GM23338 (cell line): ENCODE measurements around the gene TET2. TPM values are rescaled to one million over a fixed set of nuclear protein-coding genes. Genes with fewer than 3 reads are reported as not detected.

Experiments used
- ATAC-seq: fragments of 200-7000 bp; cut with Tn5 transposase; 3 replicates; pipeline ENCODE4 v1.9.1; 2020
- DNase-seq: peaks from one replicate; pipeline ENCODE4 v3.0.0-alpha.2; 2015; ENCODE audit warnings: low spot score
- H2AFZ ChIP-seq: fragments of 200-600 bp; sonication (generic); 2 replicates; pipeline ENCODE4 v1.8.0; 2016; ENCODE audit warnings: antibody characterized with exemption, mild to moderate bottlenecking, moderate library complexity
- H3F3A ChIP-seq: fragments of 200-600 bp; sonication (generic); replicated peaks from 2 replicates; pipeline ENCODE4 v1.8.0; 2017; ENCODE audit warnings: antibody characterized with exemption, mixed run types, low read depth
- H3K27ac ChIP-seq: fragments of 200-600 bp; sonication (generic); 2 replicates; pipeline ENCODE4 v1.6.1; 2016; ENCODE audit warnings: low read depth
- H3K27me3 ChIP-seq: fragments of 200-600 bp; sonication (generic); 2 replicates; pipeline ENCODE4 v1.8.0; 2016; ENCODE audit warnings: mild to moderate bottlenecking, mixed run types, moderate library complexity; ENCODE audit not compliant: insufficient read depth
- H3K36me3 ChIP-seq: fragments of 200-600 bp; sonication (generic); 2 replicates; pipeline ENCODE4 v1.8.0; 2016; ENCODE audit warnings: mild to moderate bottlenecking; ENCODE audit not compliant: insufficient read depth
- H3K4me1 ChIP-seq: fragments of 200-600 bp; sonication (generic); 2 replicates; pipeline ENCODE4 v1.8.0; 2016; ENCODE audit warnings: mild to moderate bottlenecking, moderate library complexity; ENCODE audit not compliant: insufficient read depth
- H3K4me2 ChIP-seq: fragments of 200-600 bp; sonication (generic); 2 replicates; pipeline ENCODE4 v1.7.1; 2017; ENCODE audit warnings: mixed run types
- H3K4me3 ChIP-seq: fragments of 200-600 bp; sonication (generic); 2 replicates; pipeline ENCODE4 v1.6.1; 2016; ENCODE audit warnings: mixed run types
- H3K79me2 ChIP-seq: fragments of 200-600 bp; sonication (generic); replicated peaks from 2 replicates; pipeline ENCODE4 v1.8.0; 2017; ENCODE audit warnings: mild to moderate bottlenecking; ENCODE audit not compliant: insufficient read depth
- H3K9me2 ChIP-seq: fragments of 200-600 bp; sonication (generic); 2 replicates; pipeline ENCODE4 v1.8.0; 2017; ENCODE audit not compliant: insufficient read depth
- H4K20me1 ChIP-seq: fragments of 200-600 bp; sonication (generic); replicated peaks from 2 replicates; pipeline ENCODE4 v1.8.0; 2017; ENCODE audit warnings: mild to moderate bottlenecking; ENCODE audit not compliant: insufficient read depth
- H3K27ac Mint-ChIP-seq: 2 replicates; pipeline ENCODE4 v1.8.0; 2020; ENCODE audit warnings: inconsistent platforms, mild to moderate bottlenecking, moderate library complexity, mixed read lengths
- H3K27me3 Mint-ChIP-seq: 3 replicates; pipeline ENCODE4 v1.8.0; 2022; ENCODE audit warnings: low read depth, mild to moderate bottlenecking, moderate library complexity, mixed read lengths, inconsistent platforms; ENCODE audit not compliant: insufficient read depth, poor library complexity
- H3K36me3 Mint-ChIP-seq: 3 replicates; pipeline ENCODE4 v1.8.0; 2021; ENCODE audit warnings: low read depth, mild to moderate bottlenecking, inconsistent platforms, moderate library complexity, mixed read lengths
- H3K4me1 Mint-ChIP-seq: 3 replicates; pipeline ENCODE4 v1.8.0; 2020; ENCODE audit warnings: mild to moderate bottlenecking, inconsistent platforms, mixed read lengths
- H3K4me3 Mint-ChIP-seq: 3 replicates; pipeline ENCODE4 v1.8.0; 2021; ENCODE audit warnings: moderate library complexity, mild to moderate bottlenecking, inconsistent platforms, mixed read lengths
- H3K9me3 Mint-ChIP-seq: 3 replicates; pipeline ENCODE4 v1.8.0; 2020; ENCODE audit warnings: moderate library complexity, mild to moderate bottlenecking, inconsistent platforms, mixed read lengths
- CREB1 ChIP-seq: fragments of 250-450 bp; sonication (Bioruptor Pico); IDR thresholded peaks from 2 replicates; pipeline ENCODE4 v1.5.0; 2020; ENCODE audit warnings: low read depth, mild to moderate bottlenecking, moderate library complexity
- CTCF ChIP-seq, 2 experiments: fragments of 200-600 bp in 1 of 2; sonication (generic) in 1 of 2; conservative IDR thresholded peaks; 2 replicates each; pipeline versions ENCODE4 v1.5.1 to v1.6.1; 2016 to 2017; ENCODE audit warnings: antibody characterized with exemption in 2 of 2, low read depth in 2 of 2, mild to moderate bottlenecking in 2 of 2, moderate library complexity in 1 of 2
- EZH2 ChIP-seq: fragments of 200-600 bp; sonication (generic); IDR thresholded peaks from one replicate; pipeline ENCODE4 v1.8.0; 2017; ENCODE audit warnings: antibody characterized with exemption, mild to moderate bottlenecking, low read depth; ENCODE audit not compliant: unreplicated experiment
- EZH2phosphoT487 ChIP-seq: fragments of 200-600 bp; sonication (generic); IDR thresholded peaks from one replicate; pipeline ENCODE4 v1.8.1; 2018; ENCODE audit warnings: antibody characterized with exemption; ENCODE audit not compliant: unreplicated experiment
- JUNB ChIP-seq: IDR thresholded peaks from one replicate; pipeline ENCODE4 v1.6.1; 2016; ENCODE audit warnings: antibody characterized with exemption; ENCODE audit not compliant: unreplicated experiment
- NANOG ChIP-seq: IDR thresholded peaks from 2 replicates; pipeline ENCODE4 v1.6.1; 2016; ENCODE audit warnings: antibody characterized with exemption, borderline replicate concordance
- POLR2AphosphoS5 ChIP-seq: IDR thresholded peaks from 2 replicates; pipeline ENCODE4 v1.6.1; 2016; ENCODE audit warnings: antibody characterized with exemption, low read depth
- STAT1 ChIP-seq: IDR thresholded peaks from one replicate; pipeline ENCODE4 v1.6.1; 2016; ENCODE audit warnings: antibody characterized with exemption; ENCODE audit not compliant: unreplicated experiment
- ZNF114 ChIP-seq: fragments of 250-450 bp; sonication (Bioruptor Pico); IDR thresholded peaks from 2 replicates; pipeline ENCODE4 v1.5.0; 2020; ENCODE audit warnings: mild to moderate bottlenecking, moderate library complexity
- ZNF331 ChIP-seq: fragments of 250-450 bp; sonication (Bioruptor Pico); IDR thresholded peaks from 2 replicates; pipeline ENCODE4 v1.5.0; 2020; ENCODE audit warnings: low read depth, mild to moderate bottlenecking, moderate library complexity
- ZNF462 ChIP-seq: fragments of 250-450 bp; sonication (Bioruptor Pico); IDR thresholded peaks from 2 replicates; pipeline ENCODE4 v1.5.0; 2020; ENCODE audit warnings: mild to moderate bottlenecking, moderate library complexity
- polyA plus RNA-seq: library from polyadenylated mRNA; unstranded; fragments of >200 nt; fragmentation: Nextera tagmentation; extraction: Ambion mirVana; gene quantifications from 2 replicates; pipeline ENCODE4 v1.2.1, GENCODE V29; 2016
- total RNA-seq: library from RNA; depleted of rRNA; stranded (reverse); fragments of >200 nt; shearing (Covaris generic); gene quantifications from 2 replicates; pipeline ENCODE4 v1.2.3, GENCODE V29; 2014
- TF ChIP-seq, protein P1 (sequence below): IDR thresholded peaks from 2 replicates; pipeline ENCODE4 v1.6.1; 2016; ENCODE audit warnings: antibody characterized with exemption
- TF ChIP-seq, protein P2 (sequence below): IDR thresholded peaks from one replicate; pipeline ENCODE4 v1.6.1; 2018; ENCODE audit warnings: antibody characterized with exemption; ENCODE audit not compliant: unreplicated experiment

Gene TET2
- total and polyA plus RNA-seq, 2 experiments from 2014 or later, result 1.2 to 2.2 TPM

- Mint-ChIP-seq H3K4me3 (no peak overlapping the region), H3K36me3 (no peaks in the 10 kb centered on the region), H3K27ac (no peak overlapping the region), H3K4me1 (peaks cover 6% of the 10 kb centered on the region; the same call in 2 of the 3 replicates), H3K9me3 (no peaks in the 10 kb centered on the region), H3K27me3 (peaks cover 2% of the 10 kb centered on the region)
- DNase-seq (no peak), ATAC-seq (no peak)
- H3K4me1 ChIP-seq, result no peaks in the 10 kb centered on the region
- no peak overlapping the region for H3K4me3 ChIP-seq
- H2AFZ ChIP-seq, result no peak overlapping the region
- H3K9me2 ChIP-seq, result no peaks in the 10 kb centered on the region
- TF ChIP-seq JUNB (no peak), EZH2 (no peak), EZH2phosphoT487 (no peak), ZNF331 (CRISPR knock-in tag) (no peak), ZNF114 (no peak), STAT1 (no peak), POLR2AphosphoS5 (no peak), NANOG (no peak), CREB1 (no peak), ZNF462 (no peak), CTCF (conservative IDR thresholded peaks at IDR 0.05; ENCODE audit: low read depth in 2 of 2) (no peak)
- TF ChIP-seq, protein P1, sequence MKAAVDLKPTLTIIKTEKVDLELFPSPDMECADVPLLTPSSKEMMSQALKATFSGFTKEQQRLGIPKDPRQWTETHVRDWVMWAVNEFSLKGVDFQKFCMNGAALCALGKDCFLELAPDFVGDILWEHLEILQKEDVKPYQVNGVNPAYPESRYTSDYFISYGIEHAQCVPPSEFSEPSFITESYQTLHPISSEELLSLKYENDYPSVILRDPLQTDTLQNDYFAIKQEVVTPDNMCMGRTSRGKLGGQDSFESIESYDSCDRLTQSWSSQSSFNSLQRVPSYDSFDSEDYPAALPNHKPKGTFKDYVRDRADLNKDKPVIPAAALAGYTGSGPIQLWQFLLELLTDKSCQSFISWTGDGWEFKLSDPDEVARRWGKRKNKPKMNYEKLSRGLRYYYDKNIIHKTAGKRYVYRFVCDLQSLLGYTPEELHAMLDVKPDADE, result no peak
- TF ChIP-seq, protein P2, sequence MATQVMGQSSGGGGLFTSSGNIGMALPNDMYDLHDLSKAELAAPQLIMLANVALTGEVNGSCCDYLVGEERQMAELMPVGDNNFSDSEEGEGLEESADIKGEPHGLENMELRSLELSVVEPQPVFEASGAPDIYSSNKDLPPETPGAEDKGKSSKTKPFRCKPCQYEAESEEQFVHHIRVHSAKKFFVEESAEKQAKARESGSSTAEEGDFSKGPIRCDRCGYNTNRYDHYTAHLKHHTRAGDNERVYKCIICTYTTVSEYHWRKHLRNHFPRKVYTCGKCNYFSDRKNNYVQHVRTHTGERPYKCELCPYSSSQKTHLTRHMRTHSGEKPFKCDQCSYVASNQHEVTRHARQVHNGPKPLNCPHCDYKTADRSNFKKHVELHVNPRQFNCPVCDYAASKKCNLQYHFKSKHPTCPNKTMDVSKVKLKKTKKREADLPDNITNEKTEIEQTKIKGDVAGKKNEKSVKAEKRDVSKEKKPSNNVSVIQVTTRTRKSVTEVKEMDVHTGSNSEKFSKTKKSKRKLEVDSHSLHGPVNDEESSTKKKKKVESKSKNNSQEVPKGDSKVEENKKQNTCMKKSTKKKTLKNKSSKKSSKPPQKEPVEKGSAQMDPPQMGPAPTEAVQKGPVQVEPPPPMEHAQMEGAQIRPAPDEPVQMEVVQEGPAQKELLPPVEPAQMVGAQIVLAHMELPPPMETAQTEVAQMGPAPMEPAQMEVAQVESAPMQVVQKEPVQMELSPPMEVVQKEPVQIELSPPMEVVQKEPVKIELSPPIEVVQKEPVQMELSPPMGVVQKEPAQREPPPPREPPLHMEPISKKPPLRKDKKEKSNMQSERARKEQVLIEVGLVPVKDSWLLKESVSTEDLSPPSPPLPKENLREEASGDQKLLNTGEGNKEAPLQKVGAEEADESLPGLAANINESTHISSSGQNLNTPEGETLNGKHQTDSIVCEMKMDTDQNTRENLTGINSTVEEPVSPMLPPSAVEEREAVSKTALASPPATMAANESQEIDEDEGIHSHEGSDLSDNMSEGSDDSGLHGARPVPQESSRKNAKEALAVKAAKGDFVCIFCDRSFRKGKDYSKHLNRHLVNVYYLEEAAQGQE, result no peak
- no peaks in the 10 kb centered on the region for H3F3A ChIP-seq
- no peak overlapping the region for H3K27ac ChIP-seq
- no peaks in the 10 kb centered on the region for H3K36me3 ChIP-seq
- H3K27me3 ChIP-seq, result no peaks in the 10 kb centered on the region
- no peaks in the 10 kb centered on the region for H4K20me1 ChIP-seq
- H3K79me2 ChIP-seq, result no peaks in the 10 kb centered on the region
- H3K4me2 ChIP-seq, result no peak overlapping the region
These were observed 94.8 kb downstream of the TET2 start for GRCh38 chr4:105241451-105241850.
